HepG2 (cell line): ENCODE results near the gene ASAP2. TPM values are rescaled to one million over a fixed set of nuclear protein-coding genes. Genes with fewer than 3 reads are reported as not detected.

ENCODE experiments used
- ATRX ChIP-seq: sonication (generic); formaldehyde crosslinking; IDR thresholded peaks from 2 replicates; pipeline ENCODE4 v1.4.0; 2020; ENCODE audit warnings: missing genetic modification reagents, borderline replicate concordance
- CREB1 ChIP-seq, 2 experiments: fragments of 450-650 bp in 1 of 2; IDR thresholded peaks; 2 replicates each; pipeline ENCODE4 v1.6.1; 2016 to 2017; ENCODE audit warnings: control low read depth in 1 of 2, mild to moderate bottlenecking in 1 of 2, missing compliant biosample characterization in 1 of 2, missing genetic modification characterization in 1 of 2
- JUND ChIP-seq: sonication (generic); formaldehyde crosslinking; IDR thresholded peaks from 2 replicates; pipeline ENCODE4 v1.8.0; 2022; ENCODE audit warnings: mild to moderate bottlenecking, missing genetic modification reagents
- NR3C1 ChIP-seq: sonication (generic); formaldehyde crosslinking; IDR thresholded peaks from 2 replicates; pipeline ENCODE4 v1.4.0; 2020; ENCODE audit warnings: missing genetic modification reagents
- PCBP2 ChIP-seq: fragments of 200-400 bp; formaldehyde crosslinking; optimal IDR thresholded peaks from 2 replicates; pipeline ENCODE3; 2018; ENCODE audit warnings: low read length, low read depth; ENCODE audit not compliant: poor library complexity, severe bottlenecking
- PHF21A ChIP-seq: sonication (generic); formaldehyde crosslinking; IDR thresholded peaks from 2 replicates; pipeline ENCODE4 v1.5.0; 2020; ENCODE audit warnings: mild to moderate bottlenecking, missing genetic modification reagents
- SYNCRIP ChIP-seq: fragments of 200-400 bp; formaldehyde crosslinking; IDR thresholded peaks from 2 replicates; pipeline ENCODE4 v1.6.1; 2018; ENCODE audit warnings: mild to moderate bottlenecking, low read depth, low read length; ENCODE audit not compliant: insufficient read depth
- ZNF180 ChIP-seq: sonication (generic); formaldehyde crosslinking; IDR thresholded peaks from 2 replicates; pipeline ENCODE4 v1.4.0; 2020; ENCODE audit warnings: low read depth, missing genetic modification reagents, borderline replicate concordance
- ZNF451 ChIP-seq: sonication (generic); formaldehyde crosslinking; IDR thresholded peaks from 2 replicates; pipeline ENCODE4 v1.5.0; 2020; ENCODE audit warnings: mild to moderate bottlenecking, missing genetic modification reagents
- ZSCAN12 ChIP-seq: sonication (generic); formaldehyde crosslinking; IDR thresholded peaks from 2 replicates; pipeline ENCODE4 v1.9.0; 2021; ENCODE audit warnings: mild to moderate bottlenecking, missing genetic modification reagents
- polyA plus RNA-seq, 8 experiments: library from polyadenylated mRNA; depleted of rRNA in 3 of 8; stranded (reverse) in 7 of 8; unstranded in 1 of 8; fragments of >200 nt; fragmentation: Illumina TruSeq in 4 of 8; extraction: Trizol in 4 of 8; gene quantifications; 2 replicates each; pipeline versions ENCODE4 v1.2.1 to v1.2.3, GENCODE V29; 2011 to 2016; ENCODE audit warnings: low read depth in 4 of 8, missing spikeins in 1 of 8, mixed read lengths in 1 of 8; ENCODE audit not compliant: insufficient read depth in 1 of 8
- total RNA-seq, 5 experiments: library from RNA; depleted of rRNA; stranded (reverse); fragments of >200 nt; fragmentation: Illumina TruSeq; extraction: Trizol; gene quantifications; 2 replicates each; pipeline ENCODE4 v1.2.3, GENCODE V29; 2016; ENCODE audit warnings: low read depth in 1 of 5
- TF ChIP-seq, protein P1 (sequence below): sonication (generic); formaldehyde crosslinking; IDR thresholded peaks from 2 replicates; pipeline ENCODE4 v1.4.0; 2020; ENCODE audit warnings: mild to moderate bottlenecking, missing genetic modification reagents
- TF ChIP-seq, protein P2 (sequence below): sonication (generic); formaldehyde crosslinking; IDR thresholded peaks from 2 replicates; pipeline ENCODE4 v1.4.0; 2020; ENCODE audit warnings: mild to moderate bottlenecking, missing genetic modification reagents, borderline replicate concordance
- TF ChIP-seq, protein P3 (sequence below): sonication (generic); formaldehyde crosslinking; IDR thresholded peaks from 2 replicates; pipeline ENCODE4 v1.5.0; 2020; ENCODE audit warnings: missing genetic modification reagents
- TF ChIP-seq, protein P4 (sequence below): sonication (generic); formaldehyde crosslinking; IDR thresholded peaks from 2 replicates; pipeline ENCODE4 v1.5.0; 2020; ENCODE audit warnings: missing genetic modification reagents, mild to moderate bottlenecking, borderline replicate concordance
- TF ChIP-seq, protein P5 (sequence below): sonication (generic); formaldehyde crosslinking; IDR thresholded peaks from 2 replicates; pipeline ENCODE4 v1.4.0; 2020; ENCODE audit warnings: missing genetic modification reagents
- TF ChIP-seq, protein P6 (sequence below): sonication (generic); formaldehyde crosslinking; IDR thresholded peaks from 2 replicates; pipeline ENCODE4 v1.8.0; 2022; ENCODE audit warnings: mild to moderate bottlenecking, missing genetic modification reagents, borderline replicate concordance

Gene ASAP2
- total and polyA plus RNA-seq, 2 of the 13 experiments (the other 11 are each of a cell fraction or from before 2014, with no cell fraction given), result 7.3 to 22.3 TPM

DNA sequence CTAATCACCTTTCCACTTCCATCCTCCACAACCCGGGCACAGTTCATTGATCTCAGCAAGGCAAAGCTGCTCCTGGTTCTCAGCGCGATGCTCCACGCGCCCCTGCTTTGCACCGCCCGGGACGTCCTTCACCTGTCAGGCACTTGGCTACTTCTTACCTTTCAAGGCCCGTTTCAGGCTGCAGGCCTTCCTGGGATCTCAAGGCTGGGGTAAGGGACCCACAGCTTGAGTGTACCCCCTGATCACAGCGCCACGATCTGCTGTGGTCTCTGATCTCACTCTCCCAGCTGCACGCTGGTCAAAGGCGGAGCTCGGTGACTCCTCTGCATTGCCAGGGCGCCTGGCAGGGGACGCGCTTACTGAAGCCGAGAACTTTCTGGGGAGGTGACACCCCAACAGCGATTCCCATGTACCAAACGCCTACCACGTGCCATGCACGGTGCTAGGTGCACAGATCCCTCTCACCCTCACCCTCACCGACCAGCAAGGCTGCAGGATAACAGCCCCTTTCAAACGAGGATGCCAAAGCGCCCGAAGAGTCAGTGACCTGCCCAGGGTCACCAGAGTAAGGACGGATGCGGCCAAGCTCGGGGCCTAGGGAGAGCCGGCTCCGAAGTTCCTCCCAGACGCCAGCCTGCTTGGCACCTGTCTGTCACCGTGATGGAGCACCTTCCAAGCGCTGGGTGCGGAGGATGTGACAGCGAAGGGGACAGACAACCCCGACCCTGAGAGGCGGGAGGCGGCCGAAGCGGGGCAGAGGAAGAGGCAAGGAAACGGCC, 215.9 kb downstream of the ASAP2 start (continued):
- no peak for TF ChIP-seq SYNCRIP
- TF ChIP-seq, protein P1, sequence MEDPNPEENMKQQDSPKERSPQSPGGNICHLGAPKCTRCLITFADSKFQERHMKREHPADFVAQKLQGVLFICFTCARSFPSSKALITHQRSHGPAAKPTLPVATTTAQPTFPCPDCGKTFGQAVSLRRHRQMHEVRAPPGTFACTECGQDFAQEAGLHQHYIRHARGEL (CRISPR knock-in tag), result no peak
- no peak for TF ChIP-seq NR3C1 (CRISPR knock-in tag)
- TF ChIP-seq CREB1 (IDR thresholded peaks at IDR 0.05), result no peak
- no peak for TF ChIP-seq CREB1 (CRISPR knock-in tag; IDR thresholded peaks at IDR 0.05)
- TF ChIP-seq, protein P2, sequence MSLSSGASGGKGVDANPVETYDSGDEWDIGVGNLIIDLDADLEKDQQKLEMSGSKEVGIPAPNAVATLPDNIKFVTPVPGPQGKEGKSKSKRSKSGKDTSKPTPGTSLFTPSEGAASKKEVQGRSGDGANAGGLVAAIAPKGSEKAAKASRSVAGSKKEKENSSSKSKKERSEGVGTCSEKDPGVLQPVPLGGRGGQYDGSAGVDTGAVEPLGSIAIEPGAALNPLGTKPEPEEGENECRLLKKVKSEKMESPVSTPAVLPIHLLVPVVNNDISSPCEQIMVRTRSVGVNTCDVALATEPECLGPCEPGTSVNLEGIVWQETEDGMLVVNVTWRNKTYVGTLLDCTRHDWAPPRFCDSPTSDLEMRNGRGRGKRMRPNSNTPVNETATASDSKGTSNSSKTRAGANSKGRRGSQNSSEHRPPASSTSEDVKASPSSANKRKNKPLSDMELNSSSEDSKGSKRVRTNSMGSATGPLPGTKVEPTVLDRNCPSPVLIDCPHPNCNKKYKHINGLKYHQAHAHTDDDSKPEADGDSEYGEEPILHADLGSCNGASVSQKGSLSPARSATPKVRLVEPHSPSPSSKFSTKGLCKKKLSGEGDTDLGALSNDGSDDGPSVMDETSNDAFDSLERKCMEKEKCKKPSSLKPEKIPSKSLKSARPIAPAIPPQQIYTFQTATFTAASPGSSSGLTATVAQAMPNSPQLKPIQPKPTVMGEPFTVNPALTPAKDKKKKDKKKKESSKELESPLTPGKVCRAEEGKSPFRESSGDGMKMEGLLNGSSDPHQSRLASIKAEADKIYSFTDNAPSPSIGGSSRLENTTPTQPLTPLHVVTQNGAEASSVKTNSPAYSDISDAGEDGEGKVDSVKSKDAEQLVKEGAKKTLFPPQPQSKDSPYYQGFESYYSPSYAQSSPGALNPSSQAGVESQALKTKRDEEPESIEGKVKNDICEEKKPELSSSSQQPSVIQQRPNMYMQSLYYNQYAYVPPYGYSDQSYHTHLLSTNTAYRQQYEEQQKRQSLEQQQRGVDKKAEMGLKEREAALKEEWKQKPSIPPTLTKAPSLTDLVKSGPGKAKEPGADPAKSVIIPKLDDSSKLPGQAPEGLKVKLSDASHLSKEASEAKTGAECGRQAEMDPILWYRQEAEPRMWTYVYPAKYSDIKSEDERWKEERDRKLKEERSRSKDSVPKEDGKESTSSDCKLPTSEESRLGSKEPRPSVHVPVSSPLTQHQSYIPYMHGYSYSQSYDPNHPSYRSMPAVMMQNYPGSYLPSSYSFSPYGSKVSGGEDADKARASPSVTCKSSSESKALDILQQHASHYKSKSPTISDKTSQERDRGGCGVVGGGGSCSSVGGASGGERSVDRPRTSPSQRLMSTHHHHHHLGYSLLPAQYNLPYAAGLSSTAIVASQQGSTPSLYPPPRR (CRISPR knock-in tag), result no peak
- no peak for TF ChIP-seq JUND (CRISPR knock-in tag)
- no peak for TF ChIP-seq ATRX (CRISPR knock-in tag)
- TF ChIP-seq, protein P3, sequence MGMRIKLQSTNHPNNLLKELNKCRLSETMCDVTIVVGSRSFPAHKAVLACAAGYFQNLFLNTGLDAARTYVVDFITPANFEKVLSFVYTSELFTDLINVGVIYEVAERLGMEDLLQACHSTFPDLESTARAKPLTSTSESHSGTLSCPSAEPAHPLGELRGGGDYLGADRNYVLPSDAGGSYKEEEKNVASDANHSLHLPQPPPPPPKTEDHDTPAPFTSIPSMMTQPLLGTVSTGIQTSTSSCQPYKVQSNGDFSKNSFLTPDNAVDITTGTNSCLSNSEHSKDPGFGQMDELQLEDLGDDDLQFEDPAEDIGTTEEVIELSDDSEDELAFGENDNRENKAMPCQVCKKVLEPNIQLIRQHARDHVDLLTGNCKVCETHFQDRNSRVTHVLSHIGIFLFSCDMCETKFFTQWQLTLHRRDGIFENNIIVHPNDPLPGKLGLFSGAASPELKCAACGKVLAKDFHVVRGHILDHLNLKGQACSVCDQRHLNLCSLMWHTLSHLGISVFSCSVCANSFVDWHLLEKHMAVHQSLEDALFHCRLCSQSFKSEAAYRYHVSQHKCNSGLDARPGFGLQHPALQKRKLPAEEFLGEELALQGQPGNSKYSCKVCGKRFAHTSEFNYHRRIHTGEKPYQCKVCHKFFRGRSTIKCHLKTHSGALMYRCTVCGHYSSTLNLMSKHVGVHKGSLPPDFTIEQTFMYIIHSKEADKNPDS (CRISPR knock-in tag), result peak; percentile 65; the same call in 1 of the 2 replicates
- no peak for TF ChIP-seq ZNF451 (CRISPR knock-in tag)
- TF ChIP-seq ZNF180 (CRISPR knock-in tag), result no peak
- TF ChIP-seq, protein P4, sequence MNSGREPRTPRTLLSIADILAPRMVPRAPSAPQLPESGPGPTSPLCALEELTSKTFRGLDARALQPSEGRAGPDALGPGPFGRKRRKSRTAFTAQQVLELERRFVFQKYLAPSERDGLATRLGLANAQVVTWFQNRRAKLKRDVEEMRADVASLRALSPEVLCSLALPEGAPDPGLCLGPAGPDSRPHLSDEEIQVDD (CRISPR knock-in tag), result peak; percentile 87; the same call in 1 of the 2 replicates
- TF ChIP-seq, protein P5, sequence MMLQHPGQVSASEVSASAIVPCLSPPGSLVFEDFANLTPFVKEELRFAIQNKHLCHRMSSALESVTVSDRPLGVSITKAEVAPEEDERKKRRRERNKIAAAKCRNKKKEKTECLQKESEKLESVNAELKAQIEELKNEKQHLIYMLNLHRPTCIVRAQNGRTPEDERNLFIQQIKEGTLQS (CRISPR knock-in tag), result no peak
- TF ChIP-seq ZSCAN12 (CRISPR knock-in tag), result no peak
- TF ChIP-seq, protein P6, sequence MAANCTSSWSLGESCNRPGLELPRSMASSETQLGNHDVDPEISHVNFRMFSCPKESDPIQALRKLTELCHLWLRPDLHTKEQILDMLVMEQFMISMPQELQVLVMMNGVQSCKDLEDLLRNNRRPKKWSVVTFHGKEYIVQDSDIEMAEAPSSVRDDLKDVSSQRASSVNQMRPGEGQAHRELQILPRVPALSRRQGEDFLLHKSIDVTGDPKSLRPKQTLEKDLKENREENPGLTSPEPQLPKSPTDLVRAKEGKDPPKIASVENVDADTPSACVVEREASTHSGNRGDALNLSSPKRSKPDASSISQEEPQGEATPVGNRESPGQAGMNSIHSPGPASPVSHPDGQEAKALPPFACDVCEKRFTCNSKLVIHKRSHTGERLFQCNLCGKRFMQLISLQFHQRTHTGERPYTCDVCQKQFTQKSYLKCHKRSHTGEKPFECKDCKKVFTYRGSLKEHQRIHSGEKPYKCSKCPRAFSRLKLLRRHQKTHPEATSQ (CRISPR knock-in tag), result no peak
- TF ChIP-seq PCBP2, result no peak
- TF ChIP-seq PHF21A (CRISPR knock-in tag), result peak; percentile 51
